Keratinocyte (primary cell): ENCODE measurements around the gene ASRGL1.

Source experiments
- EZH2 ChIP-seq: IDR thresholded peaks from one replicate; pipeline ENCODE4 v1.6.1; 2012; ENCODE audit warnings: inconsistent platforms, mild to moderate bottlenecking, low read length, moderate library complexity
- TF ChIP-seq, protein P1 (sequence below), 3 experiments: IDR thresholded peaks in 1 of 3; conservative IDR thresholded peaks in 1 of 3; optimal IDR thresholded peaks in 1 of 3; 2 replicates in 2 of 3; 3 replicates in 1 of 3; pipeline versions ENCODE3 to v1.5.1; 2011; ENCODE audit warnings: low read length in 3 of 3, mild to moderate bottlenecking in 3 of 3, moderate library complexity in 2 of 3, control low read depth in 1 of 3, inconsistent platforms in 1 of 3; ENCODE audit not compliant: insufficient read depth in 2 of 3; ENCODE audit errors: extremely low read depth in 1 of 3

DNA sequence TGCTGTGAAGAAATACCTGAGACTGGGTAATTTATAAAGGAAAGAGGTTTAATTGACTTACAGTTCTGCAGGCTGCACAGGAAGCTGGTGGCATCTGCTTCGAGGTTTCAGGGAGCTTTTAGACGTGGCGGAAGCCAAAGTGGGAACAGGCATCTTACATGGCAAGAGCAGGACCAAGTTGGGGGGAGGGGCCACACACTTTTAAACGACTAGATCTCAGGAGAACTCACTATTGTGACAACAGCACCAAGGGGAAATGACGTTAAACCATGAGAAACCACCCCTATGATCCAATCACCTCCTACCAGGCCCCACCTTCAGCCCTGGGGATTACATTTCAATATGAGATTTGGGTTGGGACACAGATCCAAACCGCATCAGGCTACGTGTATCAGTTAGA is 27.3 kb upstream of the ASRGL1 start:
- TF ChIP-seq, protein P1, sequence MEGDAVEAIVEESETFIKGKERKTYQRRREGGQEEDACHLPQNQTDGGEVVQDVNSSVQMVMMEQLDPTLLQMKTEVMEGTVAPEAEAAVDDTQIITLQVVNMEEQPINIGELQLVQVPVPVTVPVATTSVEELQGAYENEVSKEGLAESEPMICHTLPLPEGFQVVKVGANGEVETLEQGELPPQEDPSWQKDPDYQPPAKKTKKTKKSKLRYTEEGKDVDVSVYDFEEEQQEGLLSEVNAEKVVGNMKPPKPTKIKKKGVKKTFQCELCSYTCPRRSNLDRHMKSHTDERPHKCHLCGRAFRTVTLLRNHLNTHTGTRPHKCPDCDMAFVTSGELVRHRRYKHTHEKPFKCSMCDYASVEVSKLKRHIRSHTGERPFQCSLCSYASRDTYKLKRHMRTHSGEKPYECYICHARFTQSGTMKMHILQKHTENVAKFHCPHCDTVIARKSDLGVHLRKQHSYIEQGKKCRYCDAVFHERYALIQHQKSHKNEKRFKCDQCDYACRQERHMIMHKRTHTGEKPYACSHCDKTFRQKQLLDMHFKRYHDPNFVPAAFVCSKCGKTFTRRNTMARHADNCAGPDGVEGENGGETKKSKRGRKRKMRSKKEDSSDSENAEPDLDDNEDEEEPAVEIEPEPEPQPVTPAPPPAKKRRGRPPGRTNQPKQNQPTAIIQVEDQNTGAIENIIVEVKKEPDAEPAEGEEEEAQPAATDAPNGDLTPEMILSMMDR (optimal IDR thresholded peaks at IDR 0.05 in 1 of 3, IDR thresholded peaks at IDR 0.05 in 1 of 3, conservative IDR thresholded peaks at IDR 0.05 in 1 of 3; ENCODE audit: extremely low read depth in 1 of 3, insufficient read depth in 2 of 3, low read length in 3 of 3), result no peak
- TF ChIP-seq EZH2, result no peak
